Measurements from ENCODE around the gene CIT. TPM values are rescaled to one million over a fixed set of nuclear protein-coding genes. Genes with fewer than 3 reads are reported as not detected.

CIT gene
- total RNA-seq, 5 donors from 2014 or later (not counting 1 experiment from before 2014, with no cell fraction given): 1.9 to 4.5 (median 2.1) TPM

GRCh38 chr12:119746169-119746568, 131.0 kb downstream of the CIT start:
- WGBS (ENCODE audit: insufficient coverage): no CpG with 5 or more reads among the region's 2 CpGs
- H3K27ac ChIP-seq (ENCODE audit: low read length): no peak overlapping the region
- Mint-ChIP-seq H3K36me3 (peaks cover 18% of the 10 kb centered on the region), H3K27ac (no peak overlapping the region), H3K9me3 (peaks cover 15 to 26% (median 23%) of the 10 kb centered on the region in 3 donors), H3K4me3 (no peak overlapping the region), H3K27me3 (no peaks in the 10 kb centered on the region), H3K4me1 (no peaks in the 10 kb centered on the region)
- no peaks in the 10 kb centered on the region for H3K4me1 ChIP-seq (ENCODE audit: control insufficient read depth in 1 of 2, extremely low read depth in 1 of 2, insufficient read depth in 2 of 2, low read length in 2 of 2)
- CTCF ChIA-PET: no interaction called here
- DNase-seq (no peak), ATAC-seq (replicated peaks in 1 of 4) (no peak)
- no peak overlapping the region for H3K4me3 ChIP-seq (ENCODE audit: control insufficient read depth in 1 of 2, extremely low read depth in 1 of 2, low read length in 1 of 2)
- no peaks in the 10 kb centered on the region for H3K36me3 ChIP-seq (ENCODE audit: control insufficient read depth in 2 of 2, extremely low read depth in 1 of 2, insufficient read depth in 1 of 2, low read length in 1 of 2)
- no peaks in the 10 kb centered on the region for H3K9me3 ChIP-seq
- H3K27me3 ChIP-seq (replicated peaks in 1 of 2; ENCODE audit: control insufficient read depth in 2 of 2, extremely low read depth in 1 of 2, insufficient read depth in 2 of 2, low read length in 1 of 2): no peaks in the 10 kb centered on the region
- POLR2A ChIA-PET: no interaction called here

- H3K27me3 ChIP-seq (replicated peaks in 1 of 2; ENCODE audit: control insufficient read depth in 2 of 2, extremely low read depth in 1 of 2, insufficient read depth in 2 of 2, low read length in 1 of 2): no peaks in the 10 kb centered on the region
- no CpG with 5 or more reads among the region's 1 CpG for WGBS (ENCODE audit: insufficient coverage)
- H3K4me3 ChIP-seq (ENCODE audit: control insufficient read depth in 1 of 2, extremely low read depth in 1 of 2, low read length in 1 of 2): no peak overlapping the region
- no peaks in the 10 kb centered on the region for H3K27me3 Mint-ChIP-seq
- H3K4me1 Mint-ChIP-seq: no peaks in the 10 kb centered on the region
- H3K4me1 ChIP-seq (ENCODE audit: control insufficient read depth in 1 of 2, extremely low read depth in 1 of 2, insufficient read depth in 2 of 2, low read length in 2 of 2): no peaks in the 10 kb centered on the region
- ChIA-PET POLR2A (no interaction called here), CTCF (interaction anchor here in 1 of 2 donors (0.6 kb wide), 1 partner anchor 27 kb away, joined by 3 read pairs; no protein-coding TSS in a partner anchor)
- no peak for DNase-seq
- peaks cover 15 to 26% (median 23%) of the 10 kb centered on the region in 3 donors for H3K9me3 Mint-ChIP-seq
- H3K9me3 ChIP-seq: no peaks in the 10 kb centered on the region
- no peak overlapping the region for H3K27ac ChIP-seq (ENCODE audit: low read length)
- H3K36me3 Mint-ChIP-seq: peaks cover 21% of the 10 kb centered on the region
- no peak for ATAC-seq (replicated peaks in 1 of 4)
- H3K27ac Mint-ChIP-seq: no peak overlapping the region
- H3K36me3 ChIP-seq (ENCODE audit: control insufficient read depth in 2 of 2, extremely low read depth in 1 of 2, insufficient read depth in 1 of 2, low read length in 1 of 2): no peaks in the 10 kb centered on the region
- H3K4me3 Mint-ChIP-seq: no peak overlapping the region
These were observed 132.1 kb downstream of the CIT start for GRCh38 chr12:119744900-119745606.

DNA sequence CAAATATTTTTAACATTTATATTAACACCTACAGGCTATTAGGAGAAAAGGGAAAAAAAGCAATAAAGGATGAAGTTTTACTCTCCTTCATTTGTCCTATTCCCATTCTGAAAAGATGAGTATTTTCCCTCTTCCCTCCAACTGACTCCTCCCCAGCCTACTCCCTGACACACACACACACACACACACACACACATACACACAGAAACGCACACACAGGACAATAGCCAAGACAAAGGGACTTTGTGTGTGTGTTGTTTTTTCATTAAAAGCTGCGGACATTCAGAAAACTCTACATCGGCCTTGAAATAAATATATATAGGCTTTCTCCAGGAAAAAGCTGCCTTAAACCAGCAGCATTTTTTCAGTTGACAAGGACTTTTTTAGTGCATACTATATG, 134.4 kb downstream of the CIT start:
- DNase-seq (no peak), ATAC-seq (replicated peaks in 1 of 4) (no peak)
- Histone ChIP-seq H3K4me3 (ENCODE audit: control insufficient read depth in 1 of 2, extremely low read depth in 1 of 2, low read length in 1 of 2) (no peak overlapping the region), H3K9me3 (no peaks in the 10 kb centered on the region), H3K27ac (ENCODE audit: low read length) (no peak overlapping the region), H3K27me3 (replicated peaks in 1 of 2; ENCODE audit: control insufficient read depth in 2 of 2, extremely low read depth in 1 of 2, insufficient read depth in 2 of 2, low read length in 1 of 2) (no peaks in the 10 kb centered on the region), H3K36me3 (ENCODE audit: control insufficient read depth in 2 of 2, extremely low read depth in 1 of 2, insufficient read depth in 1 of 2, low read length in 1 of 2) (no peaks in the 10 kb centered on the region), H3K4me1 (ENCODE audit: control insufficient read depth in 1 of 2, extremely low read depth in 1 of 2, insufficient read depth in 2 of 2, low read length in 2 of 2) (no peaks in the 10 kb centered on the region)
- H3K36me3 Mint-ChIP-seq: peaks cover 21% of the 10 kb centered on the region
- CTCF ChIA-PET: interaction anchor here in 1 of 2 donors (0.6 kb wide), 1 partner anchor 143 kb away, joined by 3 read pairs; no protein-coding TSS in a partner anchor
- H3K4me3 Mint-ChIP-seq: no peak overlapping the region
- WGBS (ENCODE audit: insufficient coverage): no CpG with 5 or more reads among the region's 3 CpGs
- H3K9me3 Mint-ChIP-seq: peaks cover 15 to 26% (median 23%) of the 10 kb centered on the region in 3 donors
- POLR2A ChIA-PET: interaction anchor here in 1 of 2 donors (0.7 kb wide), 1 partner anchor 10 kb away, joined by 3 read pairs; no protein-coding TSS in a partner anchor
- no peaks in the 10 kb centered on the region for H3K27me3 Mint-ChIP-seq
- H3K27ac Mint-ChIP-seq: no peak overlapping the region
- H3K4me1 Mint-ChIP-seq: no peaks in the 10 kb centered on the region

DNA sequence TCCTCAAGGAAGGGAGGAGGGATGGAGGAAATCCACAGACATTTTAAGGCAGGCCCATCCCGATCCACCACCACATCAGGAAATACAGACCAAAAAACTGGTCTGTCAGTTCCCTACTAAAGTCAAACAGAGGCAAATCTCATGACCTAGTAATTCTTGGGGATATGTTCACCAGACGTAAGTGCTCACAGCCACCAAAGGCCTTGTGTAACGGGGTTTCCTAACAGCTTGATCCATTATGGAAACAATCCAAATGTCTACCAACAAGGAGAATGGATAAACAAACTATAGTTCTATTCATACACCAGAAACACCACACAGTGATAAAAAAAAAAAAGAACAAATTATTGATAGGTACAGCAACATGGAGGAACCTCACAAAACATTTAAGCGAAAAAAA, 136.3 kb downstream of the CIT start:
- DNase-seq: no peak
- POLR2A ChIA-PET: no interaction called here
- H3K4me3 Mint-ChIP-seq: no peak overlapping the region
- no peaks in the 10 kb centered on the region for H3K27me3 Mint-ChIP-seq
- WGBS (ENCODE audit: insufficient coverage): 100% methylated on average over 1 of the region's 4 CpGs
- Histone ChIP-seq H3K36me3 (ENCODE audit: control insufficient read depth in 2 of 2, extremely low read depth in 1 of 2, insufficient read depth in 1 of 2, low read length in 1 of 2) (no peaks in the 10 kb centered on the region), H3K27ac (ENCODE audit: low read length) (no peak overlapping the region), H3K9me3 (no peaks in the 10 kb centered on the region), H3K4me3 (ENCODE audit: control insufficient read depth in 1 of 2, extremely low read depth in 1 of 2, low read length in 1 of 2) (no peak overlapping the region), H3K27me3 (replicated peaks in 1 of 2; ENCODE audit: control insufficient read depth in 2 of 2, extremely low read depth in 1 of 2, insufficient read depth in 2 of 2, low read length in 1 of 2) (no peaks in the 10 kb centered on the region), H3K4me1 (ENCODE audit: control insufficient read depth in 1 of 2, extremely low read depth in 1 of 2, insufficient read depth in 2 of 2, low read length in 2 of 2) (no peaks in the 10 kb centered on the region)
- CTCF ChIA-PET: no interaction called here
- peaks cover 21% of the 10 kb centered on the region for H3K36me3 Mint-ChIP-seq
- ATAC-seq (replicated peaks in 1 of 4): no peak
- no peaks in the 10 kb centered on the region for H3K4me1 Mint-ChIP-seq
- H3K27ac Mint-ChIP-seq: no peak overlapping the region
- peaks cover 15 to 23% (median 17%) of the 10 kb centered on the region in 3 donors for H3K9me3 Mint-ChIP-seq

- Histone ChIP-seq H3K27me3 (replicated peaks in 1 of 2; ENCODE audit: control insufficient read depth in 2 of 2, extremely low read depth in 1 of 2, insufficient read depth in 2 of 2, low read length in 1 of 2) (no peaks in the 10 kb centered on the region), H3K9me3 (no peaks in the 10 kb centered on the region), H3K4me1 (ENCODE audit: control insufficient read depth in 1 of 2, extremely low read depth in 1 of 2, insufficient read depth in 2 of 2, low read length in 2 of 2) (no peaks in the 10 kb centered on the region), H3K4me3 (ENCODE audit: control insufficient read depth in 1 of 2, extremely low read depth in 1 of 2, low read length in 1 of 2) (no peak overlapping the region), H3K27ac (ENCODE audit: low read length) (no peak overlapping the region), H3K36me3 (ENCODE audit: control insufficient read depth in 2 of 2, extremely low read depth in 1 of 2, insufficient read depth in 1 of 2, low read length in 1 of 2) (no peaks in the 10 kb centered on the region)
- WGBS (ENCODE audit: insufficient coverage): 100% methylated on average over 5 of the region's 17 CpGs
- Mint-ChIP-seq H3K4me3 (no peak overlapping the region), H3K36me3 (peaks cover 3% of the 10 kb centered on the region), H3K27ac (no peak overlapping the region), H3K27me3 (no peaks in the 10 kb centered on the region), H3K4me1 (peaks cover 0 to 2% (median 0%) of the 10 kb centered on the region in 3 donors), H3K9me3 (no peaks in the 10 kb centered on the region)
- ChIA-PET POLR2A (no interaction called here), CTCF (no interaction called here)
- ATAC-seq (replicated peaks in 1 of 4) (no peak), DNase-seq (no peak)
These were observed 142.0 kb downstream of the CIT start for GRCh38 chr12:119735079-119735478.

- POLR2A ChIA-PET: no interaction called here
- ATAC-seq (replicated peaks in 1 of 4): no peak
- H3K9me3 Mint-ChIP-seq: no peaks in the 10 kb centered on the region
- H3K36me3 Mint-ChIP-seq: peaks cover 3% of the 10 kb centered on the region
- H3K9me3 ChIP-seq: no peaks in the 10 kb centered on the region
- no peak overlapping the region for H3K4me3 ChIP-seq (ENCODE audit: control insufficient read depth in 1 of 2, extremely low read depth in 1 of 2, low read length in 1 of 2)
- H3K4me3 Mint-ChIP-seq: no peak overlapping the region
- H3K4me1 ChIP-seq (ENCODE audit: control insufficient read depth in 1 of 2, extremely low read depth in 1 of 2, insufficient read depth in 2 of 2, low read length in 2 of 2): no peaks in the 10 kb centered on the region
- no peak overlapping the region for H3K27ac ChIP-seq (ENCODE audit: low read length)
- CTCF ChIA-PET: no interaction called here
- H3K27me3 Mint-ChIP-seq: no peaks in the 10 kb centered on the region
- H3K27ac Mint-ChIP-seq: no peak overlapping the region
- WGBS (ENCODE audit: insufficient coverage): 96% methylated on average over 13 of the region's 13 CpGs
- peaks cover 0 to 2% (median 0%) of the 10 kb centered on the region in 3 donors for H3K4me1 Mint-ChIP-seq
- H3K36me3 ChIP-seq (ENCODE audit: control insufficient read depth in 2 of 2, extremely low read depth in 1 of 2, insufficient read depth in 1 of 2, low read length in 1 of 2): no peaks in the 10 kb centered on the region
- H3K27me3 ChIP-seq (replicated peaks in 1 of 2; ENCODE audit: control insufficient read depth in 2 of 2, extremely low read depth in 1 of 2, insufficient read depth in 2 of 2, low read length in 1 of 2): no peaks in the 10 kb centered on the region
- DNase-seq: no peak
These were observed 146.7 kb downstream of the CIT start for GRCh38 chr12:119730381-119730780.
